NCI-H524 treated with DMSO at 0.1 percent for 48 hours (cell line): ENCODE data around the gene UPB1.
"Not testable (repeated sequence)": the region's sequence is repeated elsewhere in the genome, so short reads cannot be mapped to it uniquely, and the experiment has no call there.

ENCODE experiments used
- DNase-seq: peaks from one replicate; lab custom pipeline; 2025; lab: John Stamatoyannopoulos, UW

The UPB1 gene

DNA sequence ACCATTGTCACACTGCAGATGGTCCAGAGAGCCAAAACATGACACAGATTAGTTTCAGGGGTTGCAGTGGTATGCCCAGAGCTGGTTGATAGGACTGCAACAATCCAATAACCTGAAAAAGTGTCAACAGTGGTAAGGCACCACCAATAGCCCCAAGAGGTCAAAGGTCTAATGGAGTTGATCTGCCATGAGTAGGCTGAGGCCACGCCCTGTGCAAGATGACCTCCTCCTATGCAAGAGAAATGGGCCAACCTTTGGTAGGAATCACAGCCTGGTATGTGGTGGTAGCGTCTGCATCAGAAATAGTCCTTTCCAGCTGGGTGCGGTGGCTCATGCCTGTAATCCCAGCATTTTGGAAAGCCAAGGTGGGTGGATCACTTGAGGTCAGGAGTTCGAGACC, 40.2 kb downstream of the UPB1 start:
- no peak for DNase-seq

GRCh38 chr22:24536089-24536488, 41.0 kb downstream of the UPB1 start:
- no peak for DNase-seq

GRCh38 chr22:24540470-24540869, 45.3 kb downstream of the UPB1 start:
- no peak for DNase-seq

- DNase-seq = no peak
These were observed 46.8 kb downstream of the UPB1 start for GRCh38 chr22:24541681-24542515.

DNA sequence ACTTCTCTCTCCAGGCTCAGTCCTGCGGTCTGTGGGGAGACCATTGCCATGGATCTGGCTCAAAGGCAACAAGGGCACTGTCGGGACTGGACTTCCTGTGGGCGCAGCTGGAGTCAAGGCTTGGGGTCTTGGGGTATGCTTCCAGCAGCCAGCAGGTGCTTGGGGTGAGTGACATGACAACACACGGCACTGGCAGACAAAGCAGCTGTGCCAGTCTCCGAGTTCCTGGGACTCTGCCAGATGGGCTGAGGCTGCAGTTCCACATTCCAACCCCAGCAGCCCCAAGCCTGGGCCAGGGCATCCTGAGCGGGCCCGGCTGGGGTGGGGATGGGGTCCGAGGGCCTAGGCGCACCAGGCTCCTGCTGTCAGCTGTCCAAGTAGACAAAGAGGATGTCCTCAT, 47.5 kb downstream of the UPB1 start:
- no peak for DNase-seq

GRCh38 chr22:24543185-24543601, 48.1 kb downstream of the UPB1 start:
- DNase-seq = no peak

DNA sequence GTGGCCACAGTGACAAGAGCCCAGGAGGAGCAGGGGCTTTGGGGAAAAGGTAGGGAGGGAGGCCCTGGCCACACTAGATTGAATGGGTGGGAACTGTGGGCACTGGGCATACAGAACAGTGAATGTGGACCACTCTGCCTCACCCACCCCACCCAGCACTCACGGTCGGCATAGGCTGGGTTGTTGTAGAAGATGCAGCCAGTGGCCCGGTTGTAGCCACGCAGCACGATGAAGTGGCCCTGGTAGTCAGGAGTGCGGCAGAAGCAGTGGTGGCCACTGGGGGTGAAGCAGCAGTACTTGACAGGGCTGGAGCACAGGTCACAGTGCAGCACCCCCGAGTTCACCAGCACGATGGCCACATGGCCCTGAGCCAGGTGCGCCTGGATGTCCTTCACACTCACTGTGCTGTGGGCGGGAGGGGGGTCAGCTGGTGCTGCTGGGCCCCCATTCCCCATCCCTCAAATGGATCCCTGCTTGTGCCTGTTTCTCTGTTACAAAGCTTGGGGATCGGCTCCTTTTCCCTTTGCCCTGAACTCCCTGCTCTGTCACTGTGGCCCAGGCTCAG, 48.6 kb downstream of the UPB1 start:
- DNase-seq = no peak

- no peak for DNase-seq
These were observed 53.7 kb downstream of the UPB1 start for GRCh38 chr22:24548812-24549211.

DNA sequence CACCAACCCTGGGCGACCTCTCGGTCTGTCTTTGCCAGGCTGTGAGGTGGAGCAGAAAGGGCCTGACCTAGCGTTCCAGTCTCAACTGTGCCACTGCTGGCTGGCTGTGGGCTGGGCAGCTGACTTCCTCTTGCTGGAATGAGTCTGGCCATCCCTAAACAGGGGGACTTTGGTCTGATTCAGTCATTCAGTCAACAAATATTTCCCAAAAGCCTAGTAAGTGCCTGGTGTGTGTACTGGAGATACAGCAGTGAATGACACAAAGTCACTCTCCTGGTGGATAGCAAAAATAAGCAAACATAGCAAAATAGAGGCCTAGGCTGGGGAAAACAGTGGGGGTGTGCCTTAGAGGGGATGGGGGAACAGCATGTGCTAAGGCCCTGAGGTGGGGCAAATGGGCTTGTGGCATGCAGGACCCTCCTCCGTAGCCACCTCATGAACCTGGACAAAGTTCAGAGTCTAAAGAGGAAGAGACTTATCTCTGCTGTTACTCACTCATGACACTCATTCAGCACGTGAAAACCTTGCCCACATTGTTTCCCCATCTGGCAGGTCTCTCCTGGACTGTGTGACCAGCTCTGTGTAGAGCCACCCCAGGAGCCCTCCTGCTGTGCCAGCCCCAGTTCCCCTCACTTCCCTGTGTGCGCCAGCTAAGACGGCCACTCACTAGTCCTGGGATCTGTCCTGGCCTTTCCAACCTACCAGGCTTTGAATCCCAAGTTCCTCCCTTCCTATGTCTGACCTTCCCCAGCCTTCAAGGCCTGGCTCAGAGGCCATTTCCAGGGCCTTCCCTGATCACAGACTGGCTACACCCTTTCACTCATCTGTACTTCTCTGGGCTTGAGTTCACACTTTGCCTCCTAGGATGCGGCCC, 55.1 kb downstream of the UPB1 start:
- DNase-seq = no peak

DNA sequence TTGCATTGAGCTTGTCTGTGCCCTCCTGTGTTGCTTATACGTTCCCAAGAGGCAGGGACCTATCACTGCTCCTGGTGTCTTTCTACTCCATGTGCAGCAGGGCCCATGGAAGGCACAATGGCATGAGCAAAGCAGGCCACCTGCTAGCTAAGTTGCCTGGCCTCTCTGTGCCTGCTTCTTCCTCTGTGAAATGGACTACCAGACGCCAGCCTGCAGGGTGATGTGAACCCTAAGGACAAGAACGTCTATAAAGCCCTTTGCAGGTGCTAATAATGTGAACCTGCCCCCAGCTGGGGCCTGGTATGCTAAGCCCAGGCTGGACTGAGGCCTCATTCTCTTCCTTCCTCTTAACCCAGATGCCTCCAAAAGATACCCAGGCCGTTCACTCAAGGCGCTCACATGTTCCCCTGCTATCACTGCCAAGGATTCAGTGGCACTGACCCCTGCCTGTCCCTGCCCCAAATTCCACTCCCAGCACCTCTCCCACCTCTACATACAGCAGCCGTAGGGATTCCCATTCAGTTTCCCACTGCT, 55.8 kb downstream of the UPB1 start:
- no peak for DNase-seq

- DNase-seq = not testable (repeated sequence)
These were observed 57.6 kb downstream of the UPB1 start for GRCh38 chr22:24552503-24553286.

- no peak for DNase-seq
These were observed 58.6 kb downstream of the UPB1 start for GRCh38 chr22:24553597-24554312.

GRCh38 chr22:24554313-24555164, 59.4 kb downstream of the UPB1 start, which contains the start of gene GUCD1:
TSS of gene GUCD1 (minus strand) at chr22:24555138. CDS start at chr22:24554991, 147 bp downstream.
- DNase-seq = no peak

GRCh38 chr22:24555165-24556039, 60.3 kb downstream of the UPB1 start, which contains the start of gene SNRPD3:
TSS of gene SNRPD3 (plus strand) at chr22:24555999. CDS start at chr22:24557675, 1,676 bp downstream.
- peak; percentile 92 for DNase-seq

GRCh38 chr22:24559471-24559870, 64.3 kb downstream of the UPB1 start:
- no peak for DNase-seq

- DNase-seq = no peak
These were observed 68.1 kb downstream of the UPB1 start for GRCh38 chr22:24563246-24563645.

GRCh38 chr22:24564376-24565058, 69.4 kb downstream of the UPB1 start:
- DNase-seq = no peak

GRCh38 chr22:24565077-24565476, 69.9 kb downstream of the UPB1 start:
- no peak for DNase-seq
